PC-3 (cell line): ENCODE data around the gene CYP19A1. TPM values are rescaled to one million over a fixed set of nuclear protein-coding genes. Genes with fewer than 3 reads are reported as not detected.
A peak's percentile ranks its signal among the peaks of the same experiment; 100 is the strongest.

Experiments used
- ATAC-seq: fragments of 200-7000 bp; cut with Tn5 transposase; 2 replicates; pipeline ENCODE4 v1.9.1; 2020; ENCODE audit warnings: mild to moderate bottlenecking, moderate library complexity
- BruUV-seq: library from RNA; stranded (reverse); fragments of 400-500 nt; replicated peaks from 2 replicates; lab custom pipeline; 2021; lab: Mats Ljungman, UMichigan
- CTCF ChIA-PET: fragments of 300-600 bp; sonication (Branson Sonifier 250); formaldehyde crosslinking; loops from one replicate; lab custom pipeline; 2022; ENCODE audit warnings: antibody characterized with exemption; lab: Charles Lee
- POLR2A ChIA-PET: fragments of 300-600 bp; sonication (Branson Sonifier 250); formaldehyde crosslinking; loops from one replicate; lab custom pipeline; 2022; ENCODE audit warnings: antibody characterized with exemption; ENCODE audit not compliant: unreplicated experiment; lab: Charles Lee
- DNase-seq: peaks from one replicate; pipeline ENCODE4 v3.0.0-alpha.2; 2015
- H2AFZ ChIP-seq: fragments of 300-600 bp; sonication (generic); 2 replicates; pipeline ENCODE4 v1.6.0; 2016; ENCODE audit warnings: antibody characterized with exemption, low read length
- H3F3A ChIP-seq: fragments of 300-600 bp; sonication (generic); one replicate; pipeline ENCODE4 v1.6.0; 2017; ENCODE audit warnings: antibody characterized with exemption, low read length, control low read depth, mild to moderate bottlenecking; ENCODE audit not compliant: unreplicated experiment
- H3K27ac ChIP-seq: fragments of 300-600 bp; sonication (generic); 2 replicates; pipeline ENCODE4 v1.5.1; 2016; ENCODE audit warnings: mild to moderate bottlenecking, low read length
- H3K27me3 ChIP-seq: fragments of 300-600 bp; sonication (generic); 2 replicates; pipeline ENCODE4 v1.6.1; 2016; ENCODE audit warnings: low read length, mixed read lengths
- H3K36me3 ChIP-seq: fragments of 300-600 bp; sonication (generic); 2 replicates; pipeline ENCODE4 v1.6.1; 2016; ENCODE audit warnings: low read depth, mixed run types, low read length, mixed read lengths
- H3K4me1 ChIP-seq: fragments of 300-600 bp; sonication (generic); 2 replicates; pipeline ENCODE4 v1.5.1; 2016; ENCODE audit warnings: low read length; ENCODE audit not compliant: insufficient read depth
- H3K4me2 ChIP-seq: fragments of 300-600 bp; sonication (generic); 2 replicates; pipeline ENCODE4 v1.6.0; 2016; ENCODE audit warnings: low read length
- H3K4me3 ChIP-seq: fragments of 300-600 bp; sonication (generic); 2 replicates; pipeline ENCODE4 v1.5.1; 2016; ENCODE audit warnings: mild to moderate bottlenecking, low read length, mixed read lengths
- H3K79me2 ChIP-seq: fragments of 300-600 bp; sonication (generic); 2 replicates; pipeline ENCODE4 v1.6.1; 2017; ENCODE audit warnings: low read length, mixed read lengths
- H3K9ac ChIP-seq: fragments of 300-600 bp; sonication (generic); 2 replicates; pipeline ENCODE4 v1.6.0; 2016; ENCODE audit warnings: mild to moderate bottlenecking, low read length
- H3K9me2 ChIP-seq: fragments of 300-600 bp; sonication (generic); replicated peaks from 2 replicates; pipeline ENCODE4 v1.6.1; 2016; ENCODE audit warnings: mixed run types, low read length, mixed read lengths
- H3K9me3 ChIP-seq: fragments of 300-600 bp; sonication (generic); 2 replicates; pipeline ENCODE4 v1.6.1; 2016; ENCODE audit warnings: low read length, mixed read lengths
- H4K20me1 ChIP-seq: fragments of 300-600 bp; sonication (generic); 2 replicates; pipeline ENCODE4 v1.6.1; 2016; ENCODE audit warnings: low read length, mixed read lengths
- EZH2 ChIP-seq: fragments of 300-600 bp; sonication (generic); IDR thresholded peaks from one replicate; pipeline ENCODE4 v1.6.1; 2017; ENCODE audit warnings: antibody characterized with exemption, mild to moderate bottlenecking, low read length; ENCODE audit not compliant: unreplicated experiment
- EZH2phosphoT487 ChIP-seq: fragments of 300-600 bp; sonication (generic); IDR thresholded peaks from 2 replicates; pipeline ENCODE4 v1.6.1; 2018; ENCODE audit warnings: mild to moderate bottlenecking, antibody characterized with exemption, low read length, borderline replicate concordance
- intact Hi-C: fragments of 100-400 bp; cut with micrococcal nuclease; formaldehyde crosslinking; loops from 2 replicates; pipeline ENCODE4 v1.9.0; 2023
- total RNA-seq: library from RNA; depleted of rRNA; stranded (reverse); fragments of >200 nt; gene quantifications from 2 replicates; pipeline ENCODE4 v1.2.3, GENCODE V29; 2014
- TF ChIP-seq, protein P1 (sequence below): fragments of 300-600 bp; sonication (generic); conservative IDR thresholded peaks from 2 replicates; pipeline ENCODE4 v1.5.1; 2017; ENCODE audit warnings: antibody characterized with exemption, low read depth, mild to moderate bottlenecking, low read length

CYP19A1 gene
- total RNA-seq, 1 experiment from 2014 or later, result not detected

DNA sequence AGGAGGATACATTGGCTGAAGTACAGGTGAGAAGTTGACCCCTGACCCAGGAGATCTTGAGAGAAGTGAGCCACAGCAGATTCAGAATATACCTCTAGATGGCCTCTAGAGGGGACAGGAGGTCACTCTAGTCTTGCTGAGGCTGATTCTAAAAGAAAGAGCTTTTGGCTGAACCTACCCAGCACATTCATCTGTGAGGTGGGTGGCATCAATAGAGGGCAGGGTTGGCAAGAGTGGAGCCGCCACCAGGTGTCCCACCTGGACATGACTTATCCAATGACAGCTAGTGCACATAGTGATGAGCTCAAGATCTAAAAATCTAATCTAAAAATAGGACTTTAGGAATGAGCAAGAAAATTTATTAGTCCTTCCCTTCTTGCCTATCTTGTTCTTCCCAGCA is 51.6 kb downstream of the CYP19A1 start:
- ChIA-PET POLR2A (interaction anchor here (0.5 kb wide), 1 partner anchor 423 kb away, joined by 6 read pairs; no protein-coding TSS in a partner anchor), CTCF (interaction anchor here (0.7 to 2.1 kb wide), 7 partner anchors 63 to 98 kb away, joined by 3 to 25 read pairs (median 5); no protein-coding TSS in a partner anchor)
- DNase-seq (peak; percentile 40), ATAC-seq (peak; percentile 64)
- Histone ChIP-seq H3K4me3 (no peak overlapping the region), H3K36me3 (no peaks in the 10 kb centered on the region), H3K79me2 (no peaks in the 10 kb centered on the region), H2AFZ (no peak overlapping the region), H3K9me2 (no peaks in the 10 kb centered on the region), H3K9ac (no peak overlapping the region), H3K27ac (no peak overlapping the region), H3K4me1 (no peaks in the 10 kb centered on the region), H3F3A (no peaks in the 10 kb centered on the region), H3K4me2 (no peak overlapping the region), H4K20me1 (no peaks in the 10 kb centered on the region), H3K9me3 (no peaks in the 10 kb centered on the region), H3K27me3 (no peaks in the 10 kb centered on the region)
- intact Hi-C loops, result loop anchor here (1.0 to 2.0 kb wide), 2 partner anchors 26 to 94 kb away; no protein-coding TSS in a partner anchor
- TF ChIP-seq EZH2, result no peak
- TF ChIP-seq, protein P1, sequence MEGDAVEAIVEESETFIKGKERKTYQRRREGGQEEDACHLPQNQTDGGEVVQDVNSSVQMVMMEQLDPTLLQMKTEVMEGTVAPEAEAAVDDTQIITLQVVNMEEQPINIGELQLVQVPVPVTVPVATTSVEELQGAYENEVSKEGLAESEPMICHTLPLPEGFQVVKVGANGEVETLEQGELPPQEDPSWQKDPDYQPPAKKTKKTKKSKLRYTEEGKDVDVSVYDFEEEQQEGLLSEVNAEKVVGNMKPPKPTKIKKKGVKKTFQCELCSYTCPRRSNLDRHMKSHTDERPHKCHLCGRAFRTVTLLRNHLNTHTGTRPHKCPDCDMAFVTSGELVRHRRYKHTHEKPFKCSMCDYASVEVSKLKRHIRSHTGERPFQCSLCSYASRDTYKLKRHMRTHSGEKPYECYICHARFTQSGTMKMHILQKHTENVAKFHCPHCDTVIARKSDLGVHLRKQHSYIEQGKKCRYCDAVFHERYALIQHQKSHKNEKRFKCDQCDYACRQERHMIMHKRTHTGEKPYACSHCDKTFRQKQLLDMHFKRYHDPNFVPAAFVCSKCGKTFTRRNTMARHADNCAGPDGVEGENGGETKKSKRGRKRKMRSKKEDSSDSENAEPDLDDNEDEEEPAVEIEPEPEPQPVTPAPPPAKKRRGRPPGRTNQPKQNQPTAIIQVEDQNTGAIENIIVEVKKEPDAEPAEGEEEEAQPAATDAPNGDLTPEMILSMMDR, result peak; percentile 64
- BruUV-seq, result no TSS peak

DNA sequence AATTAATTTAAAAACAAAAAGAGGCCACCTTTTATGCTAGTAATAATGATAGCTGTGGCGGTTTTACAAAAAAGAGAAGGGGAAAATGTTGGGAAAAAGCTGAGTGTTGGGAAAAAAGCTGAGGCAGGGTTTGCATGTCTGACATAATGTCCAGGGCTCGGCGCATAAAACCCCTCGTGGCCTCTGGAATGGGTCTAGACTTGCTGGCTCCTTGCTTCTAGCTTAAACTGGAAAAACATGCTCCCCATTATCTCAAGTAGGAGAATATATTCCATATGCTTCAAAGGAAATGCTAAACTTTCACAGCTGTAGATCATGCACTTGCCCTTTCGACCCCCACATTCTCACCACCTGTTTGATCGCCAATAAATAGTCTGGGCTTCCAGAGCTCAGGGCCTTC is 53.0 kb downstream of the CYP19A1 start:
- ChIA-PET CTCF (interaction anchor here (2.1 kb wide), 1 partner anchor 96 kb away, joined by 25 read pairs; no protein-coding TSS in a partner anchor), POLR2A (no interaction called here)
- no peak for TF ChIP-seq EZH2
- TF ChIP-seq, protein P1, result no peak
- TF ChIP-seq EZH2phosphoT487, result no peak
- Histone ChIP-seq H3K9me3 (no peaks in the 10 kb centered on the region), H4K20me1 (no peaks in the 10 kb centered on the region), H3K79me2 (no peaks in the 10 kb centered on the region), H3K9ac (no peak overlapping the region), H3K4me3 (no peak overlapping the region), H2AFZ (no peak overlapping the region), H3K4me2 (no peak overlapping the region), H3K9me2 (no peaks in the 10 kb centered on the region), H3K27ac (no peak overlapping the region), H3K36me3 (no peaks in the 10 kb centered on the region), H3K4me1 (no peaks in the 10 kb centered on the region), H3F3A (no peaks in the 10 kb centered on the region), H3K27me3 (no peaks in the 10 kb centered on the region)
- intact Hi-C loops, result no loop called here
- no peak for DNase-seq
- no TSS peak for BruUV-seq
- no peak for ATAC-seq

DNA sequence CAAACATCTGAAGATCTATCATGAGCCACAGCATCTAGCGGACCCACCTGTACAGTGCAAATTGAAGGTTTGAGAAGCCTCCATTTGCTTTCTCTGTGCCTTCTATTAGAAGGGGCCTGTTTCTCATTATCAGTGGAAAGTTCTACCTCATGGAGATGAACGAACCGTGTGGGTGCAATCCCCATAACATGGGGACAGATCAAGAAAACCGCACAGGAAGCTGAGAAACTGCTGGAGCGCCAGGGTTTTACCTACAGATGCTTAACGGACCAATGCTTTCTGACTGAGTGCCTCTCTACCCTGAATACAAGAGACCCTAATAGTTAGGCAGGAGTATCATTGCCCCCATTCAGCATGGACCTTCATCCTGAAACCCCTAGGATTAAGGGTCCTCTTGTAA is 53.5 kb downstream of the CYP19A1 start:
- H3K27ac ChIP-seq, result no peak overlapping the region
- TF ChIP-seq, protein P1, result no peak
- no peak for TF ChIP-seq EZH2phosphoT487
- TF ChIP-seq EZH2, result no peak
- H3K4me2 ChIP-seq, result no peak overlapping the region
- no peaks in the 10 kb centered on the region for H3F3A ChIP-seq
- no peaks in the 10 kb centered on the region for H3K9me3 ChIP-seq
- no peak overlapping the region for H3K4me3 ChIP-seq
- ATAC-seq, result no peak
- BruUV-seq, result no TSS peak
- H2AFZ ChIP-seq, result no peak overlapping the region
- ChIA-PET POLR2A (no interaction called here), CTCF (no interaction called here)
- no peaks in the 10 kb centered on the region for H3K36me3 ChIP-seq
- intact Hi-C loops, result loop anchor here (5.0 kb wide), 2 partner anchors 82 to 212 kb away; no protein-coding TSS in a partner anchor
- DNase-seq, result no peak
- H4K20me1 ChIP-seq, result no peaks in the 10 kb centered on the region
- H3K9ac ChIP-seq, result no peak overlapping the region
- no peaks in the 10 kb centered on the region for H3K9me2 ChIP-seq
- no peaks in the 10 kb centered on the region for H3K79me2 ChIP-seq
- no peaks in the 10 kb centered on the region for H3K27me3 ChIP-seq
- H3K4me1 ChIP-seq, result no peaks in the 10 kb centered on the region
